NCI-H146 treated with DMSO at 0.1 percent for 48 hours (cell line): ENCODE results near the gene IGSF6.
"Not testable (repeated sequence)": the region's sequence is repeated elsewhere in the genome, so short reads cannot be mapped to it uniquely, and the experiment has no call there.

Experiments used
- DNase-seq: peaks from one replicate; lab custom pipeline; 2025; ENCODE audit not compliant: unreplicated experiment; lab: John Stamatoyannopoulos, UW

The IGSF6 gene

GRCh38 chr16:21629616-21630539 lies 22.5 kb downstream of the IGSF6 start:
- not testable (repeated sequence) for DNase-seq

DNA sequence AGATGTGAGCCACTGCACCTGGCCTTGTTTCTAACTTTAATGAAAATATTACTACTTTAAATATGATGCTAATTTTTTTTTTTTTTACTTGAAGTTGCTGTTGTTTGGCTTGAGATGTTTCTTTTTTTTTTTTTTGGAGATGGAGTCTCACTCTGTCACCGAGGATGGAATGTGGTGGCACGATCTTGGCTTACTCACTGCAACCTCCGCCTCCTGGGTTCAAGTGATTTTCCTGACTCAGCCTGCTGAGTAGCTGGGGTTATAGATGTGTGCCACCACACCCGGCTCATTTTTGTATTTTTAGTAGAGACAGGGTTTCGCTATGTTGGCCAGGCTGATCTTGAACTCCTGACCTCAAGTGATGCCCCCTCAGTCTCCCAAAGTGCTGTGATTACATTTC lies 23.6 kb downstream of the IGSF6 start:
- no peak for DNase-seq

GRCh38 chr16:21628121-21628726 lies 24.2 kb downstream of the IGSF6 start:
- no peak for DNase-seq

GRCh38 chr16:21626659-21627277 lies 25.6 kb downstream of the IGSF6 start:
- DNase-seq: no peak

- no peak for DNase-seq
Observed at GRCh38 chr16:21625026-21625425, 27.4 kb downstream of the IGSF6 start.

- no peak for DNase-seq
Observed at GRCh38 chr16:21622545-21622944, 29.9 kb downstream of the IGSF6 start.

DNA sequence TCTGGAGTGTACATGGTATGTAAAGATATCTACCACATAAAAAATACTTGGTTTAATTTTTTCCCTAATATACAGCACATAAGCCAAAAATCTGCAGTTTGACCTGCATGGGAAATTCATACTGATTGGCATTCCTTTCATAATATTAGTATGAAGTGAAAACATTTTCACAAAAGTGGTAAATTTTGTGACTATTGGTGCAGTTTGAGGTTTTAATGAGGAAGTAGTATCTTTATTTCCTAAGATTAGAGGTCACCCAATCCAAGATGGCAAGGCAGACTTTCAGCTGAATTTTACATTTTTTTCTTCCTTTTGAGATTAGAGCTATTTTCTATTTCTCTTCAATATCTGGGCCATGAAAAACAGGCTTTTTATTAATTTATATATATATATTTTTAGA lies 31.8 kb downstream of the IGSF6 start:
- no peak for DNase-seq

DNA sequence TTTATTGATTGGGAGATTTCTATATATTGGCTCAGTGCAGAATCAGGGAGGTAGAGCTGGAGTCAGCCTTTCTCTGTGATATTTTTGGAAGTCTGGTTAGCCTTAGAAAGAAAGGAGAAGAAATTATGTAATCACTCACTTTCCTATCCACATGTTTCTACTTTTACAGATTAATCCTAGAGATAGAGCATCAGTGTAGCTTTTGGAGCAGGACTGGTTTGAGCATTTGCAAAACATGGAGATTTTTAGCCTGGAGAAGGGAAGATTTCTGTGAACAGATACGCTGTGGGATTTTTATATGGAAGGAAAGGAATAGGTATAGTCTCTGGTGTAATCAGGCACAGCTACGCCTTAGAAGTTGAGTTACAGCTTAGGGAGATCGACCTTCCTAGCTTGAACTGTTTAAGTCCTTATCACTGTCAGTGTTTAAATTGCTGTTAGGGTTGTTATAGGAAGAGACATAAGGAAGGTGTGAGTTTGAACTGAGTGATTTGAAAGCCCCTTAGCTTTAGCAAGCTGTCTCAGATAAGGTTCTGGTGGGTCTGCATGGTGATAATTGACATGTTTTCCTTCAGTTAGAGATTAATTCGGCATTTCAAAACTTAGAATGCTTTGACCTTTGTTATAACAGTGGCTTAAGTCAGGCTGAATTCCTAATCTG lies 32.5 kb downstream of the IGSF6 start:
- DNase-seq: no peak

GRCh38 chr16:21618281-21618680 lies 34.1 kb downstream of the IGSF6 start:
- no peak for DNase-seq

DNA sequence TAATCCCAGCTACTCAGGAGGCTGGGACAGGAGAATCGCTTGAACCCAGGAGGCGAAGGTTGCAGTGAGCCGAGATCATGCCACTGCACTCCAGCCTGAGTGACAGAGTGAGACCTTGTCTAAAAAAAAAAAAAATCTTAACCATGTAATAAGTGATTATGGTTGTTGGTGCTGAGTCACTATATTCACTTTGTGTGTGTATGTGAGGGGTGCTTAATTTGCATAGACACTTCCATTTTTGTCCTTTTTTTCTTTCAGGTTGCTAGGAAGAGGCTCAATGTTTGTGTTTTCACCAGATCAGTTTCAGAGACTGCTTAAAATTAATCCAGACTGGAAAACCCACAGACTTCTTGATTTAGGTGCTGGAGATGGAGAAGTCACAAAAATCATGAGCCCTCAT lies 34.8 kb downstream of the IGSF6 start:
- no peak for DNase-seq

- DNase-seq: no peak
Observed at GRCh38 chr16:21614896-21615295, 37.5 kb downstream of the IGSF6 start.

DNA sequence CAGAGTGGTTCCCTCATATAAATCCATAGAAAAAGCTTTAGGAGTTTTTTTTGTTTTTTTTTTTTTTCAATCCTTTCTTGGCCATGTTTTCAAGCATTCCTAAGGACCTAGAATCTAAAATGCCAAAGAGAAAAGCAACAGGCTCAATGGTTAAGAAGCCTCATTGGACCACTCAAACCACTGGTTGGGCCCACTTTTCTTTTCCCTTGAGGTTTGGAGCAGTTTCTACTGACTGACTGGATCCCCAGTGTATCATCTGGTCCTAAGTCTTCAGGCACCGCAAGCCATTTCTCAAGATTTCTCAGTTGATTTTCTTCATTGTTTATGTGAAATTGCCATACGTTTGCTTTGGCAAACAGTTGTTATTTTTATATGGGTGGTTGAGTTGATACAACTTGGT lies 38.6 kb downstream of the IGSF6 start:
- no peak for DNase-seq

DNA sequence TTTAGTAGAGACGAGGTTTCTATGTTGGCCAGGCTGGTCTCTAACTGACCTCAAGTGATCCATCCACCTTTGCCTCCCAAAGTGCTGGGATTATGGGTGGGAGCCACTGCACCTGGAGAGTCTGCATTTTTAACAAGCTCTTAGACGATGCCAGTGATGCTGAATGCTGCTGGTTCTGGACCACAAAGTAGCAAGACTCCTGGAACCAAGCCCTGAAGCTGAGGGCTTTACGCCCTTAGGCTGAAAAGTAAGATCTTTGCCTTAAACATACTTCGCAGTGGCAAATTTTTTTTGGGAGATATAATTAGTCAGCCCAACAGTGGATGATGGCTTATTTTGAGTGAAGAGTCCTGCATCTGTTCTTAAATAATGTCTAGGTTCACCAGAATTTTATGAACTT lies 39.0 kb downstream of the IGSF6 start:
- DNase-seq: no peak

GRCh38 chr16:21611556-21612384 lies 40.6 kb downstream of the IGSF6 start:
- DNase-seq: no peak

- DNase-seq: no peak
Observed at GRCh38 chr16:21611198-21611555, 41.2 kb downstream of the IGSF6 start.

DNA sequence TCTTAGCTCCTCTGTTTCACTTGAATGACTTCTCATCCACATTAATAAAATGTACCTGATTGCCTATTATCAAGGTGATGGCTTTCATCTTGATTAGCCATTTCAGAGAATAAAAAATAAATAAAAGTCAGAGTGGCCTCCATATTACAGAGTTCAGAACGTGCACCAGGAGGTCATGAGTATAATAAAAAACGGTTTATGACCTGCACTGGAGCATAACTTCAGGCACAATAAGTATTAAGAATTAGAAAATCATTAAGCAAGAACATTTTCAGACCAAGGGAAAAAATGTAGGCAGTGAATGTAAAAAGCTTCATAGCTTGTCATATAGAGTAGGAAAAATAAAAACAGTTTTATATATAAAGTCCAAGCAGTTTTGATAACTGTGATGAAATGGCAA lies 41.6 kb downstream of the IGSF6 start:
- DNase-seq: no peak

DNA sequence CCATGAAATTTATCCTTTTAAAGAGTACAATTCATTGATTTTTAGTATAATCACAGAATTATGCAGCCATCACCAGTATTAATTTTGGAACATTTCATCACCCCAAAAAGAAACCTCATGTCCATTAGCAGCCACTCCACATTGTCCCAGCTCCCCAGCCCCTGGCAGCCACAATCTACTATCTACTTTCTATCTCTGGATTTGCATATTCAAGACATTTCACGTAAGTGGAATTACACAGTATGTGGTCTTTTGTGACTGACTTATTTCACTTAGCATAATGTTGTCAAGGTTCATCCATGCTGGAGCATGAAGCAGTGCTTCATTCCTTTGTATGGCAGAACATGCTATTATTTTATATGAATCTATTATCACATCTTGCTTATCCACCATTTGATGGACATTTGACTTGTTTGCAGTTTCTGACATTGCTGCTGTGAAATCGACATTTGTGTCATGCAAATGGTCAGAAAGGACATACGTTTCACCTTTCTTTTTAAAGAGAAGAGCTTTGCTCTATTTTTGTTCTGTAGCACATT lies 42.3 kb downstream of the IGSF6 start:
- no peak for DNase-seq

DNA sequence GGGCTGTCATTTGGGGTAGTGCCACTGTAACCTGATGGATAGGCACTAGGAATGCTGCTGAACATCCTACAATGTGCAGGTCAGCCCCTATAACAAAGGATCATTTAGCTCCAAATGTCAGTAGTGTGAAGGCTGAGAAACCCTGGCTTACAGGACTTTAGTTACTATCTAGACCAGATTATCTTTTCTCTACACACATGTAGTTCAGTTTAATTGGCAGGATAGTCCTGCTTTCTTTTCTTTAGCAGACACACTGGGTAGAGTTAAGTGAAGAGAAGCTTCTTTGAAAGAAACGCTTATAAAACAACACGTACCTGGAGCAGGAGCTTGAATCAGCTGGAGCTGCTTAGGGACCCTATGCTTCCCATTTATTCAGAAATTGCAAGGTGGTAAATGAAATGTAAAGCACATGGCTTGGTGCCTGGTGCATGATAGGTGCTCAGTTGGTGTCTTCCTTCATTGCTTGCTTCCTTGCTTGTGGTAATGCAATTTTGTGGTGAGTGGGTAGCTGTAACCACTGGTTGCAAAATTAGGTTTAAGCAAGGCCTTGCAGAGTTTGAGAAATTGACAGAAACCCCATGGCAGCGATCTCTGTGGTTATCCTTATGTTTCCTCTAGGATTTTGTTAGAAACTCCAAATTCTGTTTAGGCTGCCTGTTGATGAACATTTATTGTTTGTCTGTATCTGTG lies 43.6 kb downstream of the IGSF6 start:
- DNase-seq: no peak

DNA sequence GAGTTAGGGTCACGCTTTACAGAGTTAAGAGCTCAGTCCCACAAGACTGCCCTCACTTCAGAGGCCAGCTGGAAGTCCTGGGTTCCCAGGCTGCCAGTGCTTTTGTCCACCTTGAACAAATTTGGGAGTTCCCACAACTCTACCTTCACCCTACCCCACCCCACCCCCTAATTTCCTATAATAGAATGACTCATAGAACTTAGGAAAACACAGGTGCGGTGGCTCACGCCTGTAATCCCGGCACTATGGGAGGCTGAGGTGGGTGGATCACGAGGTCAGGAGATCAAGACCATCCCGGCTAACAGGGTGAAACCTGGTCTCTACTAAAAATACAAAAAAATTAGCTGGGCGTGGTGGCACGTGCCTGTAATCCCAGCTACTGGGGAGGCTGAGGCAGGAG lies 46.6 kb downstream of the IGSF6 start:
- not testable (repeated sequence) for DNase-seq

GRCh38 chr16:21603928-21604327 lies 48.5 kb downstream of the IGSF6 start:
- no peak for DNase-seq
